22Rv1 (cell line): ENCODE results near the gene PREP.
"Not testable (repeated sequence)": the region's sequence is repeated elsewhere in the genome, so short reads cannot be mapped to it uniquely, and the experiment has no call there.

Source experiments
- ZFX ChIP-seq: fragments of 450-650 bp; IDR thresholded peaks from 2 replicates; pipeline ENCODE4 v1.6.1; 2017; ENCODE audit warnings: antibody characterized with exemption, borderline replicate concordance
- TF ChIP-seq, protein P1 (sequence below): fragments of 450-650 bp; IDR thresholded peaks from 2 replicates; pipeline ENCODE4 v1.5.1; 2017; ENCODE audit warnings: mild to moderate bottlenecking

DNA sequence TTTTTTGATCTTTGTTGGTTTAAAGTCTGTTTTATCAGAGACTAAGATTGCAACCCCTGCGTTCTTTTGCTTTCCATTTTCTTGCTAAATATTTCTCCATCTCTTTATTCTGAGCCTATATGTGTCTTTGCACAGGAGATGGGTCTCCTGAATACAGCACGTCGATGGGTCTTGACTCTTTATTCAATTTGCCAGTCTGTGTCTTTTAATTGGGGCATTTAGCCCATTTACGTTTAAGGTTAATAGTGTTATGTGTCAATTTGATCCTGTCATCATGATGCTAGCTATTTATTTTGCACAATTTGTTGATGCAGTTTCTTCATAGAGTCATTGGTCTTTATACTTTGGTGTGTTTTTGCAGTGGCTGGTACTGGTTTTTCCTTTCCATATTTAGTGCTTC, 171.1 kb downstream of the PREP start:
- TF ChIP-seq, protein P1, sequence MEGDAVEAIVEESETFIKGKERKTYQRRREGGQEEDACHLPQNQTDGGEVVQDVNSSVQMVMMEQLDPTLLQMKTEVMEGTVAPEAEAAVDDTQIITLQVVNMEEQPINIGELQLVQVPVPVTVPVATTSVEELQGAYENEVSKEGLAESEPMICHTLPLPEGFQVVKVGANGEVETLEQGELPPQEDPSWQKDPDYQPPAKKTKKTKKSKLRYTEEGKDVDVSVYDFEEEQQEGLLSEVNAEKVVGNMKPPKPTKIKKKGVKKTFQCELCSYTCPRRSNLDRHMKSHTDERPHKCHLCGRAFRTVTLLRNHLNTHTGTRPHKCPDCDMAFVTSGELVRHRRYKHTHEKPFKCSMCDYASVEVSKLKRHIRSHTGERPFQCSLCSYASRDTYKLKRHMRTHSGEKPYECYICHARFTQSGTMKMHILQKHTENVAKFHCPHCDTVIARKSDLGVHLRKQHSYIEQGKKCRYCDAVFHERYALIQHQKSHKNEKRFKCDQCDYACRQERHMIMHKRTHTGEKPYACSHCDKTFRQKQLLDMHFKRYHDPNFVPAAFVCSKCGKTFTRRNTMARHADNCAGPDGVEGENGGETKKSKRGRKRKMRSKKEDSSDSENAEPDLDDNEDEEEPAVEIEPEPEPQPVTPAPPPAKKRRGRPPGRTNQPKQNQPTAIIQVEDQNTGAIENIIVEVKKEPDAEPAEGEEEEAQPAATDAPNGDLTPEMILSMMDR = not testable (repeated sequence)
- not testable (repeated sequence) for TF ChIP-seq ZFX
